HFFc6 (cell line): ENCODE results near the gene HSBP1L1. TPM values are rescaled to one million over a fixed set of nuclear protein-coding genes. Genes with fewer than 3 reads are reported as not detected.
"Not testable (repeated sequence)": the region's sequence is repeated elsewhere in the genome, so short reads cannot be mapped to it uniquely, and the experiment has no call there.

Experiments used
- DNase-seq: peaks from one replicate; pipeline ENCODE4 v3.0.0-alpha.2; 2018
- H3K27ac Mint-ChIP-seq: 2 replicates; pipeline ENCODE4 v1.8.0; 2020; ENCODE audit warnings: mild to moderate bottlenecking, mixed read lengths
- H3K27me3 Mint-ChIP-seq: 2 replicates; pipeline ENCODE4 v1.8.0; 2021; ENCODE audit warnings: mild to moderate bottlenecking, moderate library complexity, mixed read lengths; ENCODE audit not compliant: insufficient read depth
- H3K36me3 Mint-ChIP-seq: 2 replicates; pipeline ENCODE4 v1.8.0; 2021; ENCODE audit warnings: low read depth, mixed read lengths
- H3K4me1 Mint-ChIP-seq: 2 replicates; pipeline ENCODE4 v1.8.0; 2020; ENCODE audit warnings: low read depth, mixed read lengths
- H3K4me3 Mint-ChIP-seq: 2 replicates; pipeline ENCODE4 v1.8.0; 2020; ENCODE audit warnings: mild to moderate bottlenecking, moderate library complexity, mixed read lengths
- H3K9me3 Mint-ChIP-seq: 2 replicates; pipeline ENCODE4 v1.8.0; 2020; ENCODE audit warnings: mild to moderate bottlenecking, mixed read lengths
- CTCF ChIP-seq: fragments of 200-600 bp; sonication (generic); IDR thresholded peaks from 2 replicates; pipeline ENCODE4 v1.5.0; 2021; ENCODE audit warnings: antibody characterized with exemption, mild to moderate bottlenecking
- total RNA-seq, 6 experiments: library from RNA; stranded (reverse); fragmentation: NEBNext Ultra II Directional; extraction: Animal tissue kit (Norgen Biotek cat#: 25700); gene quantifications; 2 replicates in 1 of 6; 3 replicates in 5 of 6; pipeline ENCODE4 v1.2.3, GENCODE V29; 2021

The HSBP1L1 gene
- total RNA-seq, 6 experiments from 2014 or later: 20.7 to 25.6 (median 21.6) TPM

- no peak for TF ChIP-seq CTCF
- H3K36me3 Mint-ChIP-seq: no peaks in the 10 kb centered on the region
- H3K4me3 Mint-ChIP-seq: no peak overlapping the region
- H3K27ac Mint-ChIP-seq: no peak overlapping the region
- peaks cover 2% of the 10 kb centered on the region for H3K27me3 Mint-ChIP-seq
- no peaks in the 10 kb centered on the region for H3K9me3 Mint-ChIP-seq
- no peak for DNase-seq
- H3K4me1 Mint-ChIP-seq: peaks cover 7% of the 10 kb centered on the region
Measured at GRCh38 chr18:79991494-79991893, 27.1 kb downstream of the HSBP1L1 start.

DNA sequence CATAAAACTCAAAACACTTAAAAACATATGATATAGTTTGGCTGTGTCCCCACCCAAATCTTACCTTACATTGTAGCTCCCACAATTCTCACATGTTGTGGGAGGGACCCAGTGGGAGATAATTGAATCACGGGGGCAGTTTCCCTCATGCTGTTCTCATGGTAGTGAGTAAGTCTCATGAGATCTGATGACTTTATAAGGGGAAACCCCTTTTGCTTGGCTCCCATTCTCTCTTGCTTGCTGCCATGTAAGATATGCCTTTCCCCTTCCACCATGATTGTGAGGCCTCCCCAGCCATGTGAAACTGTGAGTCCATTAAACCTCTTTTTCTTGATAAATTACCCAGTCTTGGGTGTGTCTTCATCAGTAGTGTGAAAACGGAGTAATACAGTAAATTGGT lies 35.3 kb downstream of the HSBP1L1 start:
- H3K4me1 Mint-ChIP-seq, H3K27ac Mint-ChIP-seq, DNase-seq, H3K4me3 Mint-ChIP-seq, H3K27me3 Mint-ChIP-seq, H3K36me3 Mint-ChIP-seq: not testable (repeated sequence)
- peaks cover 24% of the 10 kb centered on the region for H3K9me3 Mint-ChIP-seq

- peaks cover 10% of the 10 kb centered on the region for H3K36me3 Mint-ChIP-seq
- peaks cover 24% of the 10 kb centered on the region for H3K9me3 Mint-ChIP-seq
- TF ChIP-seq CTCF: no peak
- no peak overlapping the region for H3K27ac Mint-ChIP-seq
- DNase-seq: no peak
- H3K4me1 Mint-ChIP-seq: no peaks in the 10 kb centered on the region
- H3K4me3 Mint-ChIP-seq: no peak overlapping the region
- H3K27me3 Mint-ChIP-seq: peaks cover 7% of the 10 kb centered on the region
Measured at GRCh38 chr18:80000877-80001276, 36.4 kb downstream of the HSBP1L1 start.

GRCh38 chr18:80002468-80002867 lies 38.0 kb downstream of the HSBP1L1 start:
- Mint-ChIP-seq H3K36me3 (peaks cover 10% of the 10 kb centered on the region), H3K27me3 (peaks cover 4% of the 10 kb centered on the region; the same call in 1 of the 2 replicates), H3K27ac (no peak overlapping the region), H3K4me1 (no peaks in the 10 kb centered on the region), H3K9me3 (peaks cover 24% of the 10 kb centered on the region), H3K4me3 (no peak overlapping the region)
- TF ChIP-seq CTCF: no peak
- DNase-seq: no peak

GRCh38 chr18:80004600-80005342 lies 40.3 kb downstream of the HSBP1L1 start:
- Mint-ChIP-seq H3K9me3 (peaks cover 22% of the 10 kb centered on the region), H3K4me1 (peaks cover 7% of the 10 kb centered on the region), H3K36me3 (peaks cover 8% of the 10 kb centered on the region), H3K4me3 (no peak overlapping the region), H3K27ac (no peak overlapping the region), H3K27me3 (peaks cover 4% of the 10 kb centered on the region)
- DNase-seq: no peak
- TF ChIP-seq CTCF: no peak

- Mint-ChIP-seq H3K36me3 (no peaks in the 10 kb centered on the region), H3K9me3 (0 out of 2 replicates have a peak, but pooled peaks cover 3% of the 10 kb centered on the region), H3K4me1 (peaks cover 20% of the 10 kb centered on the region), H3K27ac (no peak overlapping the region), H3K27me3 (peaks cover 5% of the 10 kb centered on the region), H3K4me3 (no peak overlapping the region)
- DNase-seq: no peak
- no peak for TF ChIP-seq CTCF
Measured at GRCh38 chr18:80006724-80007123, 42.3 kb downstream of the HSBP1L1 start.
